NCI-H1105 (cell line): Measurements from ENCODE around the gene SRPRB.
"Not testable (repeated sequence)": the region's sequence is repeated elsewhere in the genome, so short reads cannot be mapped to it uniquely, and the experiment has no call there.

ENCODE experiments used
- DNase-seq: peaks from one replicate; lab custom pipeline; 2025; lab: John Stamatoyannopoulos, UW

The SRPRB gene

GRCh38 chr3:133777807-133778568 is 27.6 kb upstream of the SRPRB start:
- DNase-seq: no peak

- no peak for DNase-seq
Observed at GRCh38 chr3:133779626-133780203, 25.9 kb upstream of the SRPRB start.

- DNase-seq: not testable (repeated sequence)
Observed at GRCh38 chr3:133780756-133781155, 24.9 kb upstream of the SRPRB start.

GRCh38 chr3:133781570-133781969 is 24.0 kb upstream of the SRPRB start:
- no peak for DNase-seq

GRCh38 chr3:133782454-133782853 is 23.2 kb upstream of the SRPRB start:
- DNase-seq: no peak

GRCh38 chr3:133783762-133784161 is 21.9 kb upstream of the SRPRB start:
- DNase-seq: no peak

GRCh38 chr3:133788024-133788423 is 17.6 kb upstream of the SRPRB start:
- DNase-seq: no peak

- DNase-seq: no peak
Observed at GRCh38 chr3:133792171-133792763, 13.3 kb upstream of the SRPRB start.

GRCh38 chr3:133797396-133798105 is 8.1 kb upstream of the SRPRB start:
- DNase-seq: no peak

- DNase-seq: no peak
Observed at GRCh38 chr3:133799794-133800585, 5.6 kb upstream of the SRPRB start.

- DNase-seq: no peak
Observed at GRCh38 chr3:133803469-133803868, 2.1 kb upstream of the SRPRB start.

- no peak for DNase-seq
Observed at GRCh38 chr3:133804896-133805295, 719 bp upstream of the SRPRB start.

- DNase-seq: no peak
Observed at GRCh38 chr3:133805384-133805701, 272 bp upstream of the SRPRB start.

GRCh38 chr3:133812872-133813271 is 7.3 kb downstream of the SRPRB start:
- no peak for DNase-seq

- no peak for DNase-seq
Observed at GRCh38 chr3:133815386-133815785, 9.8 kb downstream of the SRPRB start.

- DNase-seq: no peak
Observed at GRCh38 chr3:133820129-133820528, 14.5 kb downstream of the SRPRB start.

- no peak for DNase-seq
Observed at GRCh38 chr3:133820889-133821675, 15.5 kb downstream of the SRPRB start.

- no peak for DNase-seq
Observed at GRCh38 chr3:133821767-133822638, 16.4 kb downstream of the SRPRB start.

GRCh38 chr3:133824961-133825485 is 19.4 kb downstream of the SRPRB start:
- DNase-seq: no peak
